Measurements from ENCODE around the gene UPK1A. TPM values are rescaled to one million over a fixed set of nuclear protein-coding genes. Genes with fewer than 3 reads are reported as not detected.

UPK1A gene
- total RNA-seq, 1 donor from 2014 or later = not detected

DNA sequence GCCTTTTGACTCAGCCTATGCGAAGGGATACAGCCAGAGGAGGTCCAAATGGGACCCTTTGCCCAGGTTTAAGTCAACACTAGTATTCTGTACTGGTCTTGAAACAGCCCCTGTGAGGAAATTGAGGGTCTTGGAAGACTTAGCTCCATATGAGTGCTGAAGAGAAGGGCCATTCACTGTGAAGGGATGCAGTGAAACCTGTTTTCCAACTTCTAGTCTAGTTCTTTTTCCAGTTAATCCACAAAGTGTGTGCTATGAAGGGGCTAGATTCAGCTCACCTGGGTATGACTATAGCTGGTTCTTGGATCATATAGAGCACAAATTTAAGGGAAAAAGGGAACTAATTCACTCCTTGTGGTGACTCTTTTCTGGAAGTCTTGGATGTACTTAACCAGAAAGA, 42.1 kb downstream of the UPK1A start:
- Mint-ChIP-seq H3K27ac (ENCODE audit: unreplicated experiment) (no peak overlapping the region), H3K36me3 (ENCODE audit: unreplicated experiment) (no peaks in the 10 kb centered on the region), H3K9me3 (ENCODE audit: unreplicated experiment) (no peaks in the 10 kb centered on the region), H3K4me3 (ENCODE audit: unreplicated experiment) (no peak overlapping the region), H3K27me3 (ENCODE audit: unreplicated experiment) (peaks cover 3% of the 10 kb centered on the region), H3K4me1 (ENCODE audit: unreplicated experiment) (no peaks in the 10 kb centered on the region)
- DNase-seq (ENCODE audit: extremely low spot score, unreplicated experiment) = no peak
- TF ChIP-seq, protein P1, sequence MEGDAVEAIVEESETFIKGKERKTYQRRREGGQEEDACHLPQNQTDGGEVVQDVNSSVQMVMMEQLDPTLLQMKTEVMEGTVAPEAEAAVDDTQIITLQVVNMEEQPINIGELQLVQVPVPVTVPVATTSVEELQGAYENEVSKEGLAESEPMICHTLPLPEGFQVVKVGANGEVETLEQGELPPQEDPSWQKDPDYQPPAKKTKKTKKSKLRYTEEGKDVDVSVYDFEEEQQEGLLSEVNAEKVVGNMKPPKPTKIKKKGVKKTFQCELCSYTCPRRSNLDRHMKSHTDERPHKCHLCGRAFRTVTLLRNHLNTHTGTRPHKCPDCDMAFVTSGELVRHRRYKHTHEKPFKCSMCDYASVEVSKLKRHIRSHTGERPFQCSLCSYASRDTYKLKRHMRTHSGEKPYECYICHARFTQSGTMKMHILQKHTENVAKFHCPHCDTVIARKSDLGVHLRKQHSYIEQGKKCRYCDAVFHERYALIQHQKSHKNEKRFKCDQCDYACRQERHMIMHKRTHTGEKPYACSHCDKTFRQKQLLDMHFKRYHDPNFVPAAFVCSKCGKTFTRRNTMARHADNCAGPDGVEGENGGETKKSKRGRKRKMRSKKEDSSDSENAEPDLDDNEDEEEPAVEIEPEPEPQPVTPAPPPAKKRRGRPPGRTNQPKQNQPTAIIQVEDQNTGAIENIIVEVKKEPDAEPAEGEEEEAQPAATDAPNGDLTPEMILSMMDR (IDR thresholded peaks at IDR 0.05) = no peak

DNA sequence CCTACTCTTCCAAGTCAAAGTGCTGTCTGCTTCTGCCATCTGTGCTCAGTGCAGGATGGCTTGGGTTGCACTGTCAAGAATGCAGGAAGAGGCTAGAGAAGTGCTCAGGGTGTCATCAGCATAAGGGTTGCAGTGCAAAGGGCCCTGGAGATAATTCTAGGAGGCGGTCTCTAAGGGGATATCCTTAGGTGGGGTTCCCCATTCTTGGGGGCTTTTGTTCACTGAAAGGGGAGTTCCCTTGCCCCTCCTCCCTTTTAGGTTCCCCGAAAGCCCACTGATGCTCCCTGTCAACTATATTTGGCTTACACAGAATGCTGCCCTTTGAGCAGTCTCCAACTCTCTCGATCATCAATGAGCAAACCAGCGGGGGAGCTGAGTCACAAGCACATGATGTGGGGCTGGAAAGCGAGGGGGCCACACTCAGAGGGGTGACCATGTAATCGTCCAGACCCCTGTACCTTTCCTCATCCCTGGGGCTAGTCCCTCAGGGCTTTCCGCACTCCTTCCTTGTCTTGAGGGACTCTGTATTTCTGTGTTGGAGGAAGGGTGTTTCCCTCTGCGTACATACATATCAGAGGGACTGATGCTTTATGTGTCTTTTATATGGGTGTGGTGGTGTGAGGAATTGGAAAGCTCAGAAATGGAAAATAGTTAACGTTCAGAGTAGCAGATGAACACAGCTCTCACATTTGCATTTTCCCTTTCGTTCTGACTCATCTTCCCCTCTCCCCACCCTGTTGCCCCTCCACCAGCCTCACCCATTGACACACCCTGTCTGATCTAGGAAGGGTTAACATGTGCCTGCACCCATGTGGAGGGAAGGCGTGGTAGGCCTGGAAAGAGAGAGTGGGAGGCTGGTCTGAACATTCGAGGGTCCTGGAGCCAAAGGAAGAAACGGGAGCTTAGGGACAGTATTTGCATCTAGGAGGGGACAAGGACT, 44.7 kb downstream of the UPK1A start:
- TF ChIP-seq, protein P1 (IDR thresholded peaks at IDR 0.05) = no peak
- DNase-seq (ENCODE audit: extremely low spot score, unreplicated experiment) = no peak
- no peak overlapping the region for H3K27ac Mint-ChIP-seq (ENCODE audit: unreplicated experiment)
- H3K36me3 Mint-ChIP-seq (ENCODE audit: unreplicated experiment) = no peaks in the 10 kb centered on the region
- H3K9me3 Mint-ChIP-seq (ENCODE audit: unreplicated experiment) = no peaks in the 10 kb centered on the region
- H3K4me1 Mint-ChIP-seq (ENCODE audit: unreplicated experiment) = peaks cover 8% of the 10 kb centered on the region
- H3K4me3 Mint-ChIP-seq (ENCODE audit: unreplicated experiment) = no peak overlapping the region
- H3K27me3 Mint-ChIP-seq (ENCODE audit: unreplicated experiment) = no peaks in the 10 kb centered on the region

DNA sequence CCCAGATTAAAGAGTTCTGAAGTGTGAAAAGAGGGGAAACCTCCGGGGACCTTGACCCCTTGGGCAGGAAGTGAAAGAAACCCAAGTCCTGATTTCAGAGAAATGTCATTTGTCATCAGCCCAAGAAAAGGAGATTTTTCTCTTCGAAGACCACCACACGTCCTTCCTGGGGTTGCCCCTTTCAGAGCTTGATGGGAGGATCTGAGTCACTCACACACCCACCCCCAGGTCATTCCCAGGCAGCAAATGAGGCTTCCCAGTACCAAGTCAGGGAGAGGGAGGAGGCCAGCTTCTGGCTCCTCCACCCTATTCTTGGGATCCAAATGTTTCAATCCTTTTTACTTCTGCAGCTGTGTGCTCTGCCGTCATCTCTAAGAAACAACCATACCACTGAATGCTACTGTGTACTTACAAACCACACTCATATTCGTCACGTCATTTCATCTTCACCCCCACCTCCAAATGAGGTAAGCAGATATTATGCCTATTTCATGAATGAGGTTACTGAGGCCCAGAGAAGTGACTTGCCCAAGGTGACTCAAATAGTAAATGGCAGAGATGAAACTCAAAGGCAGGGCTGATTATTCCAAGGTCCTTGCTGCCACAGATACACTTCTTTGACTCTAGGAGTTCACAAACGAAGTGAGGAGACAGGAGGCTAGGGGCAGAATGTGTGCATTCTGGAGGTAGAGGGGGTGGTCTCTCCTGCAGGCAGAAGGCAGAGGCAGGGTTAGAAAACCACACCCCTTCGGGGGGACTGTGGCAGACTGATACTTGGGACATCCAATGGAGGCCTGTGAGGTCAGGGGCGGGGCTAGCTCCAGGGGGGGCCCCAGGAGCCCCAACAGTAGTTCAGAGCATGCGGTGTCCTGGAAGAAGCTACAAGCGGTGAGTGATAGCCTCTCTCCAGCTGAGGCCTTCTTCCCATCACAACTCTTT, 46.5 kb downstream of the UPK1A start:
- Mint-ChIP-seq H3K27me3 (ENCODE audit: unreplicated experiment) (no peaks in the 10 kb centered on the region), H3K9me3 (ENCODE audit: unreplicated experiment) (no peaks in the 10 kb centered on the region), H3K4me1 (ENCODE audit: unreplicated experiment) (peaks cover 16% of the 10 kb centered on the region), H3K36me3 (ENCODE audit: unreplicated experiment) (no peaks in the 10 kb centered on the region), H3K4me3 (ENCODE audit: unreplicated experiment) (no peak overlapping the region), H3K27ac (ENCODE audit: unreplicated experiment) (no peak overlapping the region)
- TF ChIP-seq, protein P1 (IDR thresholded peaks at IDR 0.05) = no peak
- DNase-seq (ENCODE audit: extremely low spot score, unreplicated experiment) = no peak

DNA sequence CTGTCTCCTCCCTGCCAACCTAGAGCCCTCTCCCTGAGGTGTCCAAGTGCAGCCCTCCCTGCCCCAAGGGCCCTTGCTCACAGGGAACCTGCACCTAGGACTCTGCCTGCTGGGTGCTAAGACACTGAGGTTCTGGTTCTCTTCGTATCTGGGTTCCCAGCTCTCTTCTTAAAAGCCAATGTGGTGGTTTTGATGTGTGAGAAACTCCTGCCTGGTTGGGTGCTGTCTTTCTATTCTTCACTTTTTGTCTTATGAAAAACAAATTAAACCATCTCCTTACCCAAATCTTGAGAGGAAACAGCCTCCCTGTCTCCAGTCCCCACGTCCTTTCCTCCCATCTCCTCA, 47.2 kb downstream of the UPK1A start:
- Mint-ChIP-seq H3K27ac (ENCODE audit: unreplicated experiment) (no peak overlapping the region), H3K9me3 (ENCODE audit: unreplicated experiment) (no peaks in the 10 kb centered on the region), H3K36me3 (ENCODE audit: unreplicated experiment) (no peaks in the 10 kb centered on the region), H3K4me1 (ENCODE audit: unreplicated experiment) (peaks cover 16% of the 10 kb centered on the region), H3K27me3 (ENCODE audit: unreplicated experiment) (no peaks in the 10 kb centered on the region), H3K4me3 (ENCODE audit: unreplicated experiment) (no peak overlapping the region)
- no peak for DNase-seq (ENCODE audit: extremely low spot score, unreplicated experiment)
- TF ChIP-seq, protein P1 (IDR thresholded peaks at IDR 0.05) = no peak

Measured in osteocyte (in vitro differentiated cells).